Fibroblast of peridontal ligament (primary cell): ENCODE data around the gene IRAG1.

ENCODE experiments used
- DNase-seq: peaks from one replicate; pipeline ENCODE4 v3.0.0-alpha.2; 2010; ENCODE audit errors: extremely low read depth

The IRAG1 gene

DNA sequence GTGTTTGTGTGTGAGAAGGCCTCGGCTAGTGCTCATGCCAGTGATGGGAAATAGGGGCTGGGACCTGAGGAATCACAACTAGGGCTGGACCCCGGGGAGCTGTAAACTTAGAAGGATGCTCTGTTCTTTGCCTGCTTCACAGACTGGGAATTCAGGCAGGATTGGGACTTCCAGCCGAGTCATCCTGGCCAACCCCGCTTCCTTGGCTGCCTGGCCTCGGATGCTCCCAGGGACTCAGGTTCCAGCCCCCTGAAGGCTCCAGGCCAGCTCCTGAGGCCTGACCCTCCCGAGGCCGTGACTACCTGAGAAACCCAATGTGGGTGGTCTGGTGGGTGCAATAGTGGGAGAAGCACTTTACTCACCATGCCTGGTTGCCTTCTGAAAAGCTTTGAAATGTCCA, 44.7 kb downstream of the IRAG1 start:
- DNase-seq: no peak

GRCh38 chr11:10646681-10647355, 46.7 kb downstream of the IRAG1 start:
- no peak for DNase-seq

DNA sequence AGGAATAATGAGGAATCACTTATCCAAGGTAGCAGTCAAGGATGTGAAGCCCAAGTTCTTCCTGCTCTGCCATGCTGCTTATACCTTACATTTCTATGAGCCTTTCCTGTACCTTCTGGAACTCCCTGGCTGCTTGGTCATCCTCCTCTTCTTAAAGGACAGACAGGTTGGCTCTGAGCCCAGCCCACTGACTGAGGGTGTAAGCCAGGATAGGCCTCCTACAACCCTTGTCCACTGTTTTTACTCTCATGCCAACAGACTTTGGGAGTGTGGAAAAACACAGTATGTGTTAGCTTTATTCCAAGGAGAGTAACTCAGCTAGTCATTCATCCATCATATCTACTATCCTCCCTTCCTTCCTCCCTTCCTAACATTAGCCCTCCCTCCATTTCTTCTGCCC, 47.5 kb downstream of the IRAG1 start:
- no peak for DNase-seq

DNA sequence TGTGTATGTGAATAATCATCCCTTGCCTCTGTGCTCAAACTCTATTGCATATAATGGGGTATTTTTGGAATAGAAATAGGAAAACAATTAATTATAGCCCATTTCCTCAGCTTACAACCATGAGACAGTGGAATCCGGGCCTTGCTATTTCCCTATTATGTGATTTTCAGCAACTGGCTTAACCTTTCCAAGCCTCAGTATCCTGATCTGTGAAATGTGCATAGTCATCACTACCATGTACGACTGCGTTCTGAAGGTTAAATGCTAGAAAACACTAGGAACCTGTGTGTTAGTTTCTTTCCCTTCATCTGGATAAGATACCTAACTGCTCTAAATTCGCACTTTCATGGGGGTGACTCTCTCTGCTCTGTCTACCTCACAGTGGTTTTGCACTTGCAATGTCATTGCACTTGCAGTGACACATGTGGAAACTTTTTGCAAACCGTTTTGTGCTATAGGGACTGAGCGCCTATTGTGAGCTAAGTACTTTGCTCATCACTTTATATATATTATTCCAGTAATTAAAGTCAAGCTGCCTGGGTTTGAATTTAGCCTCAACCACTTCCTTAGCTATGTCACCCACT, 48.3 kb downstream of the IRAG1 start:
- DNase-seq: no peak
